Left ventricle myocardium inferior (tissue), 1 donor: ENCODE measurements around the gene IZUMO1. TPM values are rescaled to one million over a fixed set of nuclear protein-coding genes. Genes with fewer than 3 reads are reported as not detected.
A peak's percentile ranks its signal among the peaks of the same experiment; 100 is the strongest.

ENCODE experiments used
- DNase-seq: peaks from one replicate; pipeline ENCODE4 v3.0.0-alpha.2; 2020
- H3K27ac ChIP-seq: fragments of 200-600 bp; replicated peaks from 2 replicates; pipeline ENCODE4 v1.8.0; 2021
- H3K27me3 ChIP-seq: fragments of 200-600 bp; 2 replicates; pipeline ENCODE4 v1.8.0; 2021; ENCODE audit warnings: low read depth
- H3K36me3 ChIP-seq: fragments of 200-600 bp; 2 replicates; pipeline ENCODE4 v1.8.0; 2021
- H3K4me1 ChIP-seq: fragments of 200-600 bp; 2 replicates; pipeline ENCODE4 v1.8.0; 2021
- H3K4me3 ChIP-seq: fragments of 200-600 bp; 2 replicates; pipeline ENCODE4 v1.8.0; 2021; ENCODE audit warnings: mild to moderate bottlenecking, moderate library complexity
- H3K9me3 ChIP-seq: fragments of 200-600 bp; replicated peaks from 2 replicates; pipeline ENCODE4 v1.8.0; 2021
- CTCF ChIP-seq: fragments of 200-600 bp; IDR thresholded peaks from 2 replicates; pipeline ENCODE4 v1.8.0; 2021; ENCODE audit warnings: antibody characterized with exemption, mild to moderate bottlenecking, borderline replicate concordance
- intact Hi-C: fragments of 100-400 bp; cut with micrococcal nuclease; formaldehyde crosslinking; loops from one replicate; pipeline ENCODE4 v1.11.0; 2022
- total RNA-seq: library from RNA; stranded (reverse); fragmentation: NEBNext Ultra II Directional; extraction: Animal tissue kit (Norgen Biotek cat#: 25700); gene quantifications from one replicate; pipeline ENCODE4 v1.2.1, GENCODE V29; 2021
- donor health status: DM: no; HTN: yes; CAD: no; lungs with severe emphysema.

IZUMO1 gene
- total RNA-seq, 1 donor from 2014 or later = 0.60 TPM

- Histone ChIP-seq H3K27ac (peak overlapping the region; percentile 90), H3K9me3 (peaks cover 6% of the 10 kb centered on the region), H3K4me3 (peak overlapping the region; percentile 77), H3K27me3 (no peaks in the 10 kb centered on the region), H3K36me3 (no peaks in the 10 kb centered on the region), H3K4me1 (peaks cover 69% of the 10 kb centered on the region)
- DNase-seq = no peak
- intact Hi-C loops = no loop called here
- TF ChIP-seq CTCF = no peak
These were observed 31.7 kb downstream of the IZUMO1 start for GRCh38 chr19:48714759-48715675.

GRCh38 chr19:48713864-48714755, 32.6 kb downstream of the IZUMO1 start:
- H3K27ac ChIP-seq = peak overlapping the region; percentile 90
- H3K36me3 ChIP-seq = no peaks in the 10 kb centered on the region
- no peak for TF ChIP-seq CTCF
- peaks cover 60% of the 10 kb centered on the region for H3K4me1 ChIP-seq
- intact Hi-C loops = no loop called here
- H3K27me3 ChIP-seq = no peaks in the 10 kb centered on the region
- peak; percentile 99 for DNase-seq
- H3K4me3 ChIP-seq = peak overlapping the region; percentile 77
- peaks cover 6% of the 10 kb centered on the region for H3K9me3 ChIP-seq

GRCh38 chr19:48713041-48713863, 33.5 kb downstream of the IZUMO1 start:
- Histone ChIP-seq H3K4me1 (peaks cover 51% of the 10 kb centered on the region), H3K36me3 (no peaks in the 10 kb centered on the region), H3K4me3 (peak overlapping the region; percentile 77), H3K27ac (peak overlapping the region; percentile 90), H3K27me3 (no peaks in the 10 kb centered on the region), H3K9me3 (peaks cover 6% of the 10 kb centered on the region)
- TF ChIP-seq CTCF = peak; percentile 24
- intact Hi-C loops = no loop called here
- no peak for DNase-seq

GRCh38 chr19:48711106-48711662, 35.5 kb downstream of the IZUMO1 start:
- intact Hi-C loops = no loop called here
- H3K9me3 ChIP-seq = peaks cover 6% of the 10 kb centered on the region
- H3K27me3 ChIP-seq = no peaks in the 10 kb centered on the region
- DNase-seq = no peak
- H3K4me1 ChIP-seq = peaks cover 31% of the 10 kb centered on the region
- no peak overlapping the region for H3K4me3 ChIP-seq
- H3K27ac ChIP-seq = no peak overlapping the region
- no peak for TF ChIP-seq CTCF
- peaks cover 8% of the 10 kb centered on the region for H3K36me3 ChIP-seq
